ENCODE results near the gene SPHKAP. TPM values are rescaled to one million over a fixed set of nuclear protein-coding genes. Genes with fewer than 3 reads are reported as not detected.
"Not testable (repeated sequence)": the region's sequence is repeated elsewhere in the genome, so short reads cannot be mapped to it uniquely, and the experiment has no call there.

Gene SPHKAP
- polyA plus RNA-seq, 3 donors: 0.01 to 0.11 TPM; not detected in 1

GRCh38 chr2:228105526-228106250, 75.8 kb downstream of the SPHKAP start:
- 77 to 84% (median 82%) methylated on average over 8 of the region's 8 CpGs for WGBS, 3 donors
- H3K27ac ChIP-seq (ENCODE audit: low read depth, low read length): no peak overlapping the region

GRCh38 chr2:228104215-228104614, 77.3 kb downstream of the SPHKAP start:
- no peak overlapping the region for H3K27ac ChIP-seq (ENCODE audit: low read depth, low read length)
- 76 to 90% (median 84%) methylated on average over 2 of the region's 2 CpGs for WGBS, 3 donors

GRCh38 chr2:228103379-228103778, 78.1 kb downstream of the SPHKAP start:
- no peak overlapping the region for H3K27ac ChIP-seq (ENCODE audit: low read depth, low read length)
- WGBS, 3 donors: 54 to 75% (median 60%) methylated on average over 5 of the region's 5 CpGs

- 79 to 87% (median 86%) methylated on average over 4 of the region's 4 CpGs for WGBS, 3 donors
- no peak overlapping the region for H3K27ac ChIP-seq (ENCODE audit: low read depth, low read length)
These were observed 78.5 kb downstream of the SPHKAP start for GRCh38 chr2:228102949-228103348.

GRCh38 chr2:228094377-228094921, 87.0 kb downstream of the SPHKAP start:
- H3K27ac ChIP-seq (ENCODE audit: low read depth, low read length): no peak overlapping the region
- WGBS, 3 donors: 79 to 87% (median 86%) methylated on average over 6 of the region's 6 CpGs

- no peak overlapping the region for H3K27ac ChIP-seq (ENCODE audit: low read depth, low read length)
- 65 to 82% (median 76%) methylated on average over 9 of the region's 9 CpGs for WGBS, 3 donors
These were observed 89.4 kb downstream of the SPHKAP start for GRCh38 chr2:228092056-228092455.

GRCh38 chr2:228086561-228086960, 94.9 kb downstream of the SPHKAP start:
- no peak overlapping the region for H3K27ac ChIP-seq (ENCODE audit: low read depth, low read length)
- WGBS, 3 donors: 75 to 84% (median 83%) methylated on average over 4 of the region's 4 CpGs

- H3K27ac ChIP-seq (ENCODE audit: low read depth, low read length): no peak overlapping the region
- 6 to 17% (median 15%) methylated on average over 2 of the region's 2 CpGs for WGBS, 3 donors
These were observed 96.8 kb downstream of the SPHKAP start for GRCh38 chr2:228084717-228085116.

- 93 to 98% (median 94%) methylated on average over 2 of the region's 2 CpGs for WGBS, 3 donors
- no peak overlapping the region for H3K27ac ChIP-seq (ENCODE audit: low read depth, low read length)
These were observed 98.4 kb downstream of the SPHKAP start for GRCh38 chr2:228083131-228083530.

- 71 to 74% (median 74%) methylated on average over 3 of the region's 3 CpGs for WGBS, 3 donors
- no peak overlapping the region for H3K27ac ChIP-seq (ENCODE audit: low read depth, low read length)
These were observed 98.9 kb downstream of the SPHKAP start for GRCh38 chr2:228082571-228082970.

- no peak overlapping the region for H3K27ac ChIP-seq (ENCODE audit: low read depth, low read length)
- 89 to 98% (median 93%) methylated on average over 3 of the region's 3 CpGs for WGBS, 3 donors
These were observed 102.3 kb downstream of the SPHKAP start for GRCh38 chr2:228079194-228079593.

GRCh38 chr2:228076695-228077094, 104.8 kb downstream of the SPHKAP start:
- not testable (repeated sequence) for H3K27ac ChIP-seq (ENCODE audit: low read depth, low read length)
- 48 to 57% (median 54%) methylated on average over 1 of the region's 1 CpG for WGBS, 3 donors

GRCh38 chr2:228072669-228073068, 108.8 kb downstream of the SPHKAP start:
- H3K27ac ChIP-seq (ENCODE audit: low read depth, low read length): no peak overlapping the region
- WGBS, 3 donors: 69 to 97% (median 80%) methylated on average over 3 of the region's 3 CpGs

- whole genome bisulfite sequencing, 3 donors: 47 to 57% (median 55%) methylated on average over 1 of the region's 1 CpG
- H3K27ac ChIP-seq (ENCODE audit: low read depth, low read length): no peak overlapping the region
These were observed 114.2 kb downstream of the SPHKAP start for GRCh38 chr2:228067309-228067708.

GRCh38 chr2:228066126-228066798, 115.2 kb downstream of the SPHKAP start:
- WGBS, 3 donors: 41 to 59% (median 53%) methylated on average over 5 of the region's 5 CpGs
- no peak overlapping the region for H3K27ac ChIP-seq (ENCODE audit: low read depth, low read length)

- H3K27ac ChIP-seq (ENCODE audit: low read depth, low read length): no peak overlapping the region
- WGBS, 3 donors: 56 to 67% (median 63%) methylated on average over 2 of the region's 2 CpGs
These were observed 115.8 kb downstream of the SPHKAP start for GRCh38 chr2:228065686-228066085.

GRCh38 chr2:228064796-228065315, 116.6 kb downstream of the SPHKAP start:
- H3K27ac ChIP-seq (ENCODE audit: low read depth, low read length): no peak overlapping the region

GRCh38 chr2:228064024-228064423, 117.5 kb downstream of the SPHKAP start:
- 66 to 70% (median 66%) methylated on average over 4 of the region's 4 CpGs for WGBS, 3 donors
- H3K27ac ChIP-seq (ENCODE audit: low read depth, low read length): no peak overlapping the region

GRCh38 chr2:228063558-228063957, 117.9 kb downstream of the SPHKAP start:
- no peak overlapping the region for H3K27ac ChIP-seq (ENCODE audit: low read depth, low read length)
- WGBS, 3 donors: 28 to 58% (median 56%) methylated on average over 1 of the region's 1 CpG
